HPDE6-E6E7 (cell line): ENCODE results near the gene NFATC2.
A peak's percentile ranks its signal among the peaks of the same experiment; 100 is the strongest.

Source experiments
- DNase-seq: peaks from one replicate; pipeline ENCODE4 v3.0.0; 2011; ENCODE audit warnings: missing footprints; ENCODE audit errors: extremely low spot score

The NFATC2 gene

DNA sequence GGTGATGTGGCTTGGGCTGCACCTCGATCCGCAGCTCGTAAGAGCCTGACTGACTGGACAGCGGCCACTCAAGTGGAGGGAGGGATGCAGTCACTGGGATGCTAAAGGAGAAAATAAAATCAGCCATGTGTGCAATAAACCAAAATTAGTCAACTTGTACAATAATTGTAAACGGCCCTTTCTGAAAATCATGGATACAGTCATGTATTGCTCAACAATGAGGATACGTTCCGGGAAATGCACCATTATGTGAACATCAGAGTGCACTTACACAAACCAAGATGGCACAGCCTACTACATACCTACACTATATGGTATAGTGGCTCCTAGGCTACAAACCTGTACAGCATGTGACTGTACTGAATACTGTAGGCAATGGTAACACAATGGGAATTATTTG, 25.7 kb downstream of the NFATC2 start:
- no peak for DNase-seq

DNA sequence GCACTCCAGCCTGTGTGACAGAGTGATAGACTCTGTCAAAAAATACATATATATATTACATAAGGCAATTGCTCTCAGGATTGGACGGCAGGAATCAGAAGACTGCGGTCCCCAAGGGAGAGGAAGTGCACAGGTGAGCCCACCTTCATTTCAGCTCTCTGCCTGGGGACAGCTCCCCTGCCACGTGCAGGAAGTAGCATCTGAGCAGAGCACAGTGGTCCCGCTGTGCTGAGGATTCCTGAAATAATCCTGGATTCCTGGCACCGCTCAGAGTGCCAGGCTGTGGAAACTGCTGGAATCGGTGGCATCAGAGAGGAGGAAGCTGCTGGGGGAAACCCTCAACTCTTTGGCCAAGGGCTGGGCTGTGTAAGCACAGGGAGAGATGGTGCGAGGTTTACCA, 27.7 kb downstream of the NFATC2 start:
- no peak for DNase-seq

DNA sequence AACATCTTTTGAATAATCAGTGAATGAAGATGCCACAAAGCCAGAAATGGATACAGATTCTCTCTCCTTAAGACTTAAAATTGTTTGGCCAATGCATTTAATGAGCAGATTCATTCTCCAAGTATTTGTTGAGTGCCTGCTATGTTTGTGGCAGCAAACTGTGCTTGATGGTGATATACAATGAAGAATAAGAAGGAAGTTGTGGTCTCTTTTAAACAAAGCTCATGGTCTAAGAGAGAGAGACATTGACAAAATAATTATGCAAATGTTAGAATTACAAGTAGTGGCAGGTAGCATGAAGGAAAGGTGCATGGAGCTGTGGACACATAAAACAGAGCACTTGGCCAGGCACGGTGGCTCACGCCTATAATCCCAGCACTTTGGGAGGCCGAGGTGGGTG, 28.3 kb downstream of the NFATC2 start:
- no peak for DNase-seq

DNA sequence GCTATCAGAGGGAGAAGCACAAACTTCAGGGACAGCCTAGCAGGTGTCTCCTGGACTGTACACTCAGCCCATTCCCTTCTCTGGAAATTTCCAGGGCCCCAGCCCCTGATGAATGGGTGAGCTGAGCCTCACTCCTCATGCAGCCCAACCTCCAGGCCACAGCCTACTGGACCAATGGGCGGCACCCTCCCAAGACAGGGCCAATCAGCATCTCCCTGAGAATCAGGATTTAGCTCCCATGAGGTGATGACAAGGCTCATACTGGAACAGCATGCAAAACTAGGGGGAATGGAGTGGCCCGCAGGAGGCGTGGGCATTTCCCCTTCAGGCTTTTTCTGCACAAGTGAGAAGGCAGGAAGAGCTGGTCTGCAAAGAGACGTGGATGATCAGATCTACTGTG, 29.0 kb downstream of the NFATC2 start:
- DNase-seq, result no peak

DNA sequence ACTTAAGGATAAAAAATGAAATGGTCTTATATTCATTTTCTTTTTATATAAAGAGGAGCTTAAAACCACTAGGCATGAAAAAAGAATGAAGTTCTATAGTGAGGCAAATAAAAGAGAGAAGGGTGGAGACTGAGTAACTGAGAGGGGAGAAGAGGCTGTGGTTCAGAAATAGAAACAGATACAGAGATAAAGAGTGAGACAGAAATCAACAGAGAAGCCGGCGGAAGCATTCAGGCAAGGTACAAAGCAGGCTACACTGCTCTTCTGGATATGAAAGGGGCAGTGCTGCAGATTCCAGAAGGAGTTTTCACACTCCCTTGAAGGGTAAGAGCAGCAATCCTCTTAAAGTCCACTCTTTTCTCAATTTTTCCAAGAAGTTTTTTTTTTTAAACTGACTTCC, 29.9 kb downstream of the NFATC2 start:
- DNase-seq, result no peak

DNA sequence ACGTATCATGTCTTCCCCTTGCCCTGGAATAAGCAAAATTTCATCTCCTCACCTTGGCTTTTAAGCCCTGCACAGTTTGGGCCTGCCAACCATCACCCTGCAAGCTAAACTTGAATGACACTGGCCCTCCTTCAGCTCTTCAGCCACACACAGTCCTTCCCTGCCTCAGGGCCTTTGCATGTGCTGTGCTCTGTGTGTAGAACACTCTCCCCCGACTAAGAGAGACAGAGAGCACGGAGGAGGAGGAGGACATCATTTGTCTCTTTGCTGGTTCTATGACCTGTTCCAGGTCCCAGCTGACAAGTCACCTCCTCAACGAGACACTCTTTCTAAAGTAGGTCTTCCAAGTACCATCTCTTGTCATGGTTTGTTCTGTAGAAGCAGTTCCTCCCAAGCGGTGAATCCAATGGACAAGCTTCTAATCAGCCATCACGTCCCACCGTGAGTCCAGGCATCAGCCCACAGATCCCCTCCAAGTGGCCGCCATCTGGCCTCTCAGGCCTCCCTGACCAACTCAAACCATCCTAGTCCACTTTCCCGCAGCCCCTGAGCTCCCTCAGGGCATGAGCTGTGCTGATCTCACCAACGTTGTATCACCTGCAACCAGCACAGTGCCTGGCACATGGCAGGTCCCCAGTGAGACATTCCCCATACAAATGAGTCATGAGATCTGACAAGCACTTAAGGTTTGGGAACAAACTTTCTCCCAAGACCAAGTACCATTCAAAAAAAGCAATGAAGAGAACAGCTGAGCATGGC, 30.5 kb downstream of the NFATC2 start:
- no peak for DNase-seq

DNA sequence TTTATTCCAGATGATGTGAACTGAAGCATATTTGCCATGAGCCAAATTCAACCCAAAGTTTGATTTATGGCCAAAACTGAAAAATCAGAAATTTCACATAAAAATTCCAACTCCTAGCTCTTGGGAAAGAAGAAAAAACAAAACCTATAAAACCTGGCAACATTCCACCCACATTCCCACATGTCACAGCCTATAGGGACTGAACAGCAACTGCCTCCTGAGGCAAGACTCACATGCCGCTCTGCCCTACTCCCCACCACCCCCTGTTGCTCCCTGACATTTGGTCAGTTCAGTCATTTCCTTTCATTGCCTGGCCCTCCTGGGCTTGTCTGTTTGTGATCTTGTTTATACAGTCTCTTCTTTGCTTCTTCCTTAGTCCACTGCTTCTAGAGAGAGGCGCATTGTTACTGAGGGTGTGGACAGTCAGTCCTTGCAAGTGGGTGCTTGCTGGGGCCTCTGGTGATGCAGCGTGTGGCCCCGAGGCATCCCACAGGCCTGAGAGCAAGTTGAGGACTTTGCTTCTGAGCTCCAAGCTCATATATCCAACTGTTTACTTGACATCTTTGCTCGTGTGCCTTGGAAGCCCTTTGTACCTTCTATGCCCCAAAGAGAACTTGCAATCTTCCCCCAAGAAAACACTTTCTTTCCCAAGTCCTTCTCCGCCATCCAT, 31.4 kb downstream of the NFATC2 start:
- DNase-seq, result no peak

DNA sequence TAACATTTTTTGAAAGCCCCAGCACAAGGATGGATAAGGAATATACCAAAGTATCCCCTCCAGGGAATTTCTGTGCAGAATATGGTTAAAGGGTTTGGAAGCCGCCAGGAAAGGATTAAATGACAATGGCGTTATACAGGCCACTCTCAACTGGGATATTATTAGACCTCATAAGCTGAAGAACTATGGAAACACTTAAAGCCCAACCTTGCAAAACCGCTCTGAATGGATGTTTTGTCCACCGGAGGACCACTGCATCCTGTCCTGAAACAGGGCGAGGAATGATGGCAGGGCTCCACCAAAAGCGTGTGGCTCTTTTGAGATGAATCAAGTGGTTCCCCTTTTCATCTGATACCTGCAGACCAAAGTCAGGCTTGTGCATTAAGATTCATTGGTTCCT, 32.4 kb downstream of the NFATC2 start:
- no peak for DNase-seq

DNA sequence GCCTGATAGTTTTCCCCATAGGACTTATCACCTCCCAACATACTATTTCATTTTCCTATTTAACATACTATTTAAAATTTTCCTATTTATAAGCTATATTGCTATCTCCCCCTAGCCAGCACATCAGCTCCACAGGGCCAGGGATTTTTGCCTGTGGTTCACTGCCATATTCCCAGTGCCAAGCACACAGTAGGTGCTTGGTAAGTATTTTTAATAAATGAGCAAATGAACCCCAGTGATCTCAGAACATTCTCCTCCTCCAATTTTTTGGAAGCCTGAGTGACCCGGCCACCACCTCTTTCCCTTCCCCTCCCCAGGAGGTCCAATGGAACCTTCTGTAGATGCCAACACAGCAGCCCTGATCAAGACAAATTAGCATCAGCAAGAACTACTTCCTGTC, 33.3 kb downstream of the NFATC2 start:
- no peak for DNase-seq

DNA sequence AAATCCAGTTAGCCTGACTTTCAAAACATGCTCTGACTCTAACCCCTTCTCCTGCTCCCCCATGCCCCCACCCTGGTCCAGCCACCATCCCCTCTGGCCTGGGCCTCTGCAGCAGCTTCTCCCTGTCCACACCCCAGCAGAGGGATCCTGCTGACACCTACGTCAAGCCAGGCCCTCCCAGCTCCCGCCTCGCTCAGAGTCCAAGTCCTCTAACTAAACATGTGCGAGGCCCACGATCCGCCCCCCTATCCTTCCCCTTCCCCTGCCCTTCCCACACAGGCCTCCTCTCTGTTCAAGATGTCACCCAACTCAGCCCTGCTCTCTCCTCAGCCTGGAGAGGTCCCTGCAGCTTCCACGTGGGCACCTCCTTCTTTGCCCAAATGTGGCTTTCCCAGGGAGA, 33.7 kb downstream of the NFATC2 start:
- DNase-seq, result no peak

DNA sequence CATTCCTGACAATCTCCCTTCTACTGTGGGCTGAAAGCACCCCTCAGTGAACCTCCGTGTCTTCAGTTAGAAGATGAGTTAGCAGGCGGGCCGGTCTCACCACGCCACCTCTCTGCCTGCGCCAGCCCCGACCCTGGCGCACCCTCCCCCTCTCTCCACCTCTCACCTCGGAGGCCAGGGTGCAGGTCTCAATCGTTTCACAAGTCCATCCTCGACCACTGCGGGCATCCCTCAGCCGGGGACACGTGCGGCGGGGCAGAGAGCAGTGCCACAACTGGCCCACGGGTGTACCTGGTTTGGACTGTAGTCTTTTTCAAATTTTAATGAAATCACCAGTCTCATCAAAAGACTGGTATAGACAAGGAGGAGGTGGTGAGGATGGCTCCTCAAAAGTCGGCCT, 34.4 kb downstream of the NFATC2 start:
- no peak for DNase-seq

DNA sequence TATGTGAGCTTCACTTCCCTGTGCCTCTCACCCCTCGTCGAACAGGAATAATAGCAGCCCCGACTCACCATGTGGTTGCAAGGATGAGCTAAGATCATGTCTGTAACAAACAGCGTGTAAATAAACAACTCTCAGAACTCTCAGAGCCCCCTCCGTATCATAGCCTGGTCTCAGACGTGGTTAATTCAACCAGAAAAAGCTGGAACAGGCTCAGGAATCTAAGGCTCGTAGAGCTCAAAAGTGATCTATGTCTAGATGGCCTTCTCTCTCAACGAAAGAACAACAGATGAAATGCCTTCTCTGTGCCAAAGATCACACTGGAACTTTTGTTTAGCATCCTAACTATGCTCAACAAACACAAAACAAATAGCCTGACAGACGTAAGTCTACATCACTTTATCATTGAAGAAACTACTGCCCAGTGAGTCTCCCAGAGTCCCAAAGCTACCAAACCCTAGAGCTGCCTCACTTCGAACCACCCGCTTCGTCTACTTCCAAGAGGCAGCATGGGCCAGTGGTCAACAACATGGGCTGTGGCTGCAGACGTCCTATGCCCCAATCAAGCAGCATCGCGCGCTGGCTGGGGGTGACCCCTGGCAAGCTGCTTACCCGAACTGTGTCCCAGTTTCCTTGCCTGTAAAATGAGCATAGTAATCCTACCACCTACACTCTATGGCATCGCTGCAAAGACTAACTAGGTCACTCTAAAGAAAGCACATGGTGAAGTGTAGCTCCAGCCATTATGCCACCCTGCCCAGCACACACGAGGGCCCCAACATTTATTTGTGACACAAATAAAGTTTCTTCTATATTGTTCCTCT, 35.1 kb downstream of the NFATC2 start:
- DNase-seq, result no peak

DNA sequence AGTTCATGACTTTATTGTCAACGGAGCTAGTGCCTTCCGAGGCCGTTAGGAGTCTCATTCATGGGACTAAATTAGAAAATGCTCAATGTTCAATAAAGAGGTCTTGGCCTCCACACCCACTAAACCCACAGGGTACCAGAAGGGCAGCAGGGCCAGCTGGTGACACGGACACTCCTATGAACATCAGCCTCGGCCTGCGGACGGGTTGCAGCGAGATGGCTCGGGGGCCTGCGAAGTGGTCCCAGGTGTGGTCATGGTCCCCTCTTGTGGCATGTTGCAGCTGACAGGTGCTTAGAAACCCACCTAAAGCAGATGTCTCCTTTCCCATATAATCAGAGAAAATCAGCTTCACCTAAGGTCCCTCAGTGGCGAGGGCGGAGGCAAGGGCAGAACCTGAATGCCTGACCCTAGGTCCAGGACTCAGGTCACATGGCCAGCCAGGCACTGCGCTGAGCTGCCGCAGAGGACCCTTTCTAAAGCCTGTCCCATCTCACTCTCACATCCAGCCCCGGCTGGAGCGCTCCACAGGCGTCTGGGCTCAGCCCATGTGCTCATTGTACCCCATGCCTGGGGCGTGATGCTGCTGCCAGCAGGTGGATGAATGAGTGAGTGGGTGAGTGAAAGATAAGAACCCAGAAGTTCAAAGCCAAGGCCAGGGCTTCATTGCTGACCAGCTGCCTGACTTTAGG, 35.8 kb downstream of the NFATC2 start:
- DNase-seq, result no peak

DNA sequence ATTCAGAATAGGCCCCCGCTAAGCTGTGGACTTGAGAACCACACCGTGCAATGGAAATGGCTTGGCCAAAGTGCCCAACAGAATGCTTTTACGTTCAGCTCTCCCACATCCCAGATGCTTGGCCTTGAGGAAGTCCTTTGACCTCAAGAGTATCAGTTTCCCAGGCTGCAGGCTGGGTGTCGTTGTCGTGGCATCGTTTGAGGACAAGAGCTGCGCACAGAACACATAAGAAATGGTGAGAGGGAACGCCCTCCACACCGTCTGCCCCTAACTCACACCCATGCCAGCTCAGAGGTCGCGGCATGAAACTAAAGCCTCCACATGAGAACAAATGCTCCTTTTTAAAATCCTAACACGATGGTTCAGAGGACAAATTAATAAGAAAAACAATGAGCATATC, 37.0 kb downstream of the NFATC2 start:
- no peak for DNase-seq

DNA sequence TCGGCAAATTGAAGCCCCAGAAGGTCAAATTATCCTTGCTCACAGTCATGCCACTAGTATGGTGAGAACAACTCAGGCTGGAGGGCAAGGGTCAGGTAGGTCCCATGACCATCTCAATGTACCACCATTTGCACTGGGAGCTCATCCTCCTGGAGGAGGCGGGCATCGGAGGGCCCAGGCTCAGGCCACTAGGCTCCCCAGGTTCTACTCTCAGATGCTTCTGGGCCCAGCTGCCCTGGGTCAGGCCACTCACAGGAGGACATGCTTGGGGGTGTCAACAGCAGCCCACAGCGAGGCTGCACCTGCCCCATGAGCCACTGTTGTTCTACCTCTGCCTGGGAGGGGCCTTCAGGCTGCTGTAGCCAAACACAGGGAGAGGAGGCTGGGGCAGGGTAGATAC, 39.1 kb downstream of the NFATC2 start:
- no peak for DNase-seq

DNA sequence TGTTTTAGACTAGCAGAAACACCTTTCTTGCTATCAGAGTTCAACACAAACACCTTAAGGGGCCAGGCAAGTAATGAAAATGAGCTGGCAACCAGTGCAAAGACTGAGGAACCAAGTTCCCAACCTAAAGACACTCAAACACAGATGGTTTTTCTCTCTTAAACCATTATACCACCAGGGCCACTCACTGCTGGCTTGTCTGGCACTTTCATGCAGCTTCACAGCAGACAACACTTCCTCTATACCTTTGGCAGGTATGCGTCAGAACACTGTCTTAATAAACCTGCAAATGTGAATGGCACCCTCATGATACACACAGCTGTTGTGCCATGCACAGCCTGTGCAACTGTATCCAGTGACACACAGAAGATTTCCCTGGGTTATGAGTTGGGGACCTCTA, 41.6 kb downstream of the NFATC2 start:
- DNase-seq, result no peak

DNA sequence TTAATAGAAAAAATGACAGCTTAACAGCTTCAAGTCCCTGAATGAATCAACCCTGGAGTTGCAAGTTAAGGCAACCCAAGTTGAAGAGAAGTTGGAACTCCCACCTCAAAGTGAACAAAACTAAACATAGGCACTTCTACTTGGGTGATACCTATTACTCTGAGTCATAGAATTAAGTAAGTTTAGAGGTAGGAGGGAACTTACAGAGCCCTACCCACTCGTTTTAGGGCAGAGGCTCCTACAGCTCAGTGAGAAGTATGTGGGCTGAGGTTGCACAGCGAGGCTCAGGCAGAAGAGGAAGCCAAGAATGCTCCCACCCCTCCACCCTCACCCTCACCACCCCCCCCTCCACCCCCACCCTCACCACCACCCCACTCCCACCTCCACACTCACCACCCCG, 42.2 kb downstream of the NFATC2 start:
- DNase-seq, result peak; percentile 92

DNA sequence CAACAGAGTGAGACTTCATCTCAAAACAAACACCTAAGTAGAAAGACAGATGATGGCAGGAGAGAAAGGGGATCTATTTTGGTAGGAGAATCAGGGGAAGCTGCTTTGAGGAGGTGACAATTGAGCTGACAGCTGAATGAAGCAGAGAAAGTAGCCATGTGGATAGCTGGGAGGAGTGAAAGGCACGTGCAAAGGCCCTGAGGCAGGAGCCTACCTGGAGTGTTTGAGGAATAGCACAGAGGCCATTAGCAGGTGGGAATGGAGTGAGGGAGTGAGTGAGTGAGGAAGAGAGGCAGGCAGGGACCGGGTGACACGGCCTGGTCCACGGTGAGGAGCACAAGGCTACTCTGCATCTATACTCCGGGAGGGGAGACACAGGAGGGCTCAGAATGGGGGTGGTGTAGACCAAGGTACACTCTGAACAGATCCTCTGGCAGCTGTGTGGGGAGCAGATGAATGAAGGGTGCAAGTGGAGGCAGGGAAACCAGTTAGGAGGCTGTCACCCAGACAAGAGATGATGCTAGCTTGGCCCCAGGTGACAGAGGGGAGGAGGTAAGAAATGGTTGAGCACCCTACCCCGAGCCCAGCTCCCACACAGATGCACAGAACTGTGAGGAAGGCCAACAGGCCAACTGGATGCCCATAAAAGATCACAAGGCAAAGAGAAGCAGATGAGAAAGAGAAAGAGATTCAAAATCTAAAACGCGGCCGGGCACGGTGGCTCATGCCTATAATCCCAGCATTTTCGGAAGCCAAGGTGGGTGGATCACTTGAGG, 43.6 kb downstream of the NFATC2 start:
- DNase-seq, result no peak

DNA sequence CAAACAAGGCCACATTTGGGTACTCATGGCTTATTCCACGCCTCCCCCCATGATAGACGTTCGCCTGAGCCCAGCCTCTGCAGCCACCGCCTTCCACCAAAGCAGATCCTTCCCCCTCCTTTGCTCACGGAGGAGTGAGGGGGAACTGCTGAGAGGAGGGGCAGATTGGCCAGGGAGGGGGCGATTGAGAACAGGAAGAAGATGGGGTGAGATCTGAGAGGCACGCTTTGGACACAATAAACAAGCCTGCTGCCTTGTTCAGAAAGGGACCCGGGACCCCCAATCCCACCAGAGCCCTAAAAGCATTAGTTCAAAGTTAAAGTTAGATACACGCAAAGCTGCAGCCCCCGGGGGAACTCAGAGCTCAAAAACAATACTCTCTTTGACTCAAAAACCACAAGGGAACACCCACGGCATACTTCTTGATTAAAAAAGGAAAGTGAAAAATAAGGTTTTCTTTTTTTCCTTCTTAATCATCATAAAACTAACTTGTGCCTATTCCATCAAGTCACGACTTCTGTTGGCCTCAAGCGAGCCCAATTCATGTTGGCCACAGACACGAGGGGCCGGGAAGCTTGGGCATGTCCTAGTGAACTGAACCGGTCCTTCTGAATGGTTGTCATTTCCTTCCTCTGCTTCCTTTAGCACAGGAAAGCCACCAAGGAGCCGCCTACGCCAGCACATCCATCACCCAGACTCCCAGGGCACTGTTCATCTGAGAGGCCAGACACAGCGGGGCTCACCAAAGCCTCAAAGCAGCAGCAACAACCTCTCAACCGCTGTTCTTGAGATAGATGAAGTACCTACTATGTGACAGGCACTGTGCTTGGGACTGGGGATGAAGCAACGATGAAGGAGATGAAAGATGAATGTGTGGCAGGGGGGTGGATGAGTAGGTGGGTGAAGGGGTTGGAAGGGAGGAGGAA, 44.7 kb downstream of the NFATC2 start:
- DNase-seq, result no peak

DNA sequence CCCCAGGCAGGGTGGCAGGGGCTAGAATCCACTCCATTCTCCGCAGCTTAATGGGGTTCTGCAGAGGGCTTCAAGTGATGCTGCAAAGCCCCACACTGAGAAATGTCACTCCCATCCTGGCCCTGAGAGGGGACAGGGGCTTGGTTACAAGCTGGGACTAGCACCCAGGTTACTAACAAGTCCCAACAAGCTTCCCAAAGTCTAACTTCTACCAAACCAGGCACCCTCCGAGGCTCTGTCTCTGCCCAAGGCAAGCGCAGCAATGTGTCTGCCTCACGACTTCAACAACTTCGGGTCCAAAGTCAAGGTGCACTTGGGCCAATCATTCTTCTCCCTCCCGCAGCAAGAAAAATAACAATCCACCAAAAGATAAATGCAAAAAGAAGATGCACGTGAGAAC, 45.6 kb downstream of the NFATC2 start:
- no peak for DNase-seq
